Neural progenitor cell (in vitro differentiated cells): ENCODE data around the gene B3GNT9. TPM values are rescaled to one million over a fixed set of nuclear protein-coding genes. Genes with fewer than 3 reads are reported as not detected.

ENCODE experiments used
- DNase-seq: peaks from one replicate; pipeline ENCODE4 v3.0.0-alpha.2; 2016; ENCODE audit warnings: low spot score
- H2AFZ ChIP-seq: fragments of 200-600 bp; sonication (generic); replicated peaks from 2 replicates; pipeline ENCODE4 v1.6.1; 2016; ENCODE audit warnings: antibody characterized with exemption
- H3F3A ChIP-seq: fragments of 200-600 bp; sonication (generic); 2 replicates; pipeline ENCODE4 v1.6.1; 2016; ENCODE audit warnings: antibody characterized with exemption, low read depth
- H3K27ac ChIP-seq: fragments of 200-600 bp; sonication (generic); 2 replicates; pipeline ENCODE4 v1.5.1; 2016; ENCODE audit warnings: mild to moderate bottlenecking
- H3K27me3 ChIP-seq: fragments of 200-600 bp; sonication (generic); 2 replicates; pipeline ENCODE4 v1.6.1; 2016; ENCODE audit warnings: mild to moderate bottlenecking, moderate library complexity
- H3K36me3 ChIP-seq: fragments of 200-600 bp; sonication (generic); 2 replicates; pipeline ENCODE4 v1.5.1; 2016
- H3K4me1 ChIP-seq: fragments of 200-600 bp; sonication (generic); 2 replicates; pipeline ENCODE4 v1.6.1; 2016; ENCODE audit warnings: mixed run types
- H3K4me2 ChIP-seq: fragments of 200-600 bp; sonication (generic); 2 replicates; pipeline ENCODE4 v1.6.1; 2016
- H3K4me3 ChIP-seq: fragments of 200-600 bp; sonication (generic); 2 replicates; pipeline ENCODE4 v1.5.1; 2016
- H3K79me2 ChIP-seq: fragments of 200-600 bp; sonication (generic); 2 replicates; pipeline ENCODE4 v1.6.1; 2016; ENCODE audit warnings: low read depth
- H3K9ac ChIP-seq: fragments of 200-600 bp; sonication (generic); 2 replicates; pipeline ENCODE4 v1.6.1; 2016
- H3K9me3 ChIP-seq: fragments of 200-600 bp; sonication (generic); 2 replicates; pipeline ENCODE4 v1.5.1; 2016; ENCODE audit warnings: low read depth
- H4K20me1 ChIP-seq: fragments of 200-600 bp; sonication (generic); 2 replicates; pipeline ENCODE4 v1.6.1; 2016; ENCODE audit warnings: low read depth
- H3K27ac Mint-ChIP-seq: 3 replicates; pipeline ENCODE4 v1.8.0; 2021; ENCODE audit warnings: mixed read lengths
- H3K27me3 Mint-ChIP-seq: 2 replicates; pipeline ENCODE4 v1.8.0; 2022; ENCODE audit warnings: low read depth, mild to moderate bottlenecking, inconsistent platforms, moderate library complexity, mixed read lengths; ENCODE audit not compliant: insufficient read depth
- H3K36me3 Mint-ChIP-seq: 3 replicates; pipeline ENCODE4 v1.8.0; 2021; ENCODE audit warnings: mixed read lengths
- H3K4me1 Mint-ChIP-seq: 3 replicates; pipeline ENCODE4 v1.8.0; 2021; ENCODE audit warnings: mixed read lengths
- H3K4me3 Mint-ChIP-seq: 3 replicates; pipeline ENCODE4 v1.8.0; 2021; ENCODE audit warnings: mild to moderate bottlenecking, moderate library complexity, mixed read lengths
- H3K9me3 Mint-ChIP-seq: 3 replicates; pipeline ENCODE4 v1.8.0; 2020; ENCODE audit warnings: mixed read lengths
- CTCF ChIP-seq: fragments of 200-600 bp; sonication (generic); IDR thresholded peaks from 2 replicates; pipeline ENCODE4 v1.5.1; 2017; ENCODE audit warnings: antibody characterized with exemption, mild to moderate bottlenecking
- EZH2 ChIP-seq: fragments of 200-600 bp; sonication (generic); IDR thresholded peaks from 2 replicates; pipeline ENCODE4 v1.6.1; 2017; ENCODE audit warnings: antibody characterized with exemption, mild to moderate bottlenecking, moderate library complexity
- EZH2phosphoT487 ChIP-seq: fragments of 200-600 bp; sonication (generic); IDR thresholded peaks from 2 replicates; pipeline ENCODE4 v1.6.1; 2017; ENCODE audit warnings: antibody characterized with exemption
- total RNA-seq: library from RNA; depleted of rRNA; stranded (reverse); fragments of >200 nt; gene quantifications from 2 replicates; pipeline ENCODE4 v1.2.3, GENCODE V29; 2015; ENCODE audit warnings: low replicate concordance

Gene B3GNT9
- total RNA-seq, 1 donor from 2014 or later: 2.6 TPM

- H3K4me1 ChIP-seq: peaks cover 12% of the 10 kb centered on the region
- H3K4me2 ChIP-seq: peak within 1 kb of the TSS; percentile 96
- Mint-ChIP-seq H3K27me3 (peaks cover 16% of the 10 kb centered on the region), H3K9me3 (no peaks in the 10 kb centered on the region), H3K27ac (no peak within 1 kb of the TSS), H3K4me3 (peak within 1 kb of the TSS; percentile 66), H3K4me1 (peaks cover 9% of the 10 kb centered on the region), H3K36me3 (peaks cover 1% of the 10 kb centered on the region)
- H3F3A ChIP-seq: peaks cover 15% of the 10 kb centered on the region
- peak within 1 kb of the TSS; percentile 97 for H2AFZ ChIP-seq
- no peaks in the 10 kb centered on the region for H3K9me3 ChIP-seq
- H3K4me3 ChIP-seq: peak within 1 kb of the TSS; percentile 70
- H3K27me3 ChIP-seq: peaks cover 41% of the 10 kb centered on the region
- H3K79me2 ChIP-seq: peaks cover 11% of the 10 kb centered on the region
- peaks cover 41% of the 10 kb centered on the region for H4K20me1 ChIP-seq
- H3K27ac ChIP-seq: peak within 1 kb of the TSS; percentile 70
- DNase-seq: peak; percentile 99
- H3K36me3 ChIP-seq: no peaks in the 10 kb centered on the region
- no peak within 1 kb of the TSS for H3K9ac ChIP-seq
- no peak for TF ChIP-seq EZH2phosphoT487
- TF ChIP-seq EZH2: no peak
- no peak for TF ChIP-seq CTCF
Observed at GRCh38 chr16:67183627-67184452, 33.0 kb upstream of the B3GNT9 start, which contains the start of gene MATCAP1. MATCAP1 (minus strand) TSS chr16:67183963; CDS start chr16:67180610, 3,353 bp downstream.

DNA sequence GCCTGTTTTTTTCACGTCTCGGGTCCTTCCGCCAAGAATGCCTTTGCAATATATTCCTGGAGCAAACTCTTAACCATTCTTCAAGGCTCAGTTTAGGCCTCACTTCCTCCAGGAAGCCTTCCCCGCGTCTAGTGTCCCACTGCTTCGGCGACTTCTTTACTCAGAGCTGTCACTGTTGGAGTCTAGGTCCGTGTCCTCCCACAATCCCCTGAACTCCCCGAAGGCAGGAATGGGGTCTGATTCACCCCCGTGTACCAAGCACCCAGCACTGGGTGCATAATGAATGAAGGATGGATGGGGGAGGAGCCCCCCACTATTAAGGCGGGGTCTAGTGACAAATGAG lies 32.5 kb upstream of the B3GNT9 start:
- H3K27me3 ChIP-seq: peaks cover 47% of the 10 kb centered on the region
- no peaks in the 10 kb centered on the region for H3K36me3 ChIP-seq
- no peaks in the 10 kb centered on the region for H3K9me3 ChIP-seq
- peak overlapping the region; percentile 57 for H2AFZ ChIP-seq
- peaks cover 12% of the 10 kb centered on the region for H3K4me1 ChIP-seq
- Mint-ChIP-seq H3K4me3 (no peak overlapping the region), H3K27me3 (peaks cover 19% of the 10 kb centered on the region), H3K36me3 (peaks cover 1% of the 10 kb centered on the region), H3K9me3 (no peaks in the 10 kb centered on the region), H3K27ac (no peak overlapping the region), H3K4me1 (peaks cover 14% of the 10 kb centered on the region)
- DNase-seq: no peak
- TF ChIP-seq CTCF (no peak), EZH2 (no peak), EZH2phosphoT487 (no peak)
- peaks cover 11% of the 10 kb centered on the region for H3K79me2 ChIP-seq
- H3K4me3 ChIP-seq: peak overlapping the region; percentile 70
- H3K4me2 ChIP-seq: peak overlapping the region; percentile 96
- H4K20me1 ChIP-seq: peaks cover 47% of the 10 kb centered on the region
- no peak overlapping the region for H3K27ac ChIP-seq
- peaks cover 15% of the 10 kb centered on the region for H3F3A ChIP-seq
- H3K9ac ChIP-seq: no peak overlapping the region

GRCh38 chr16:67182288-67182687 lies 31.5 kb upstream of the B3GNT9 start:
- Mint-ChIP-seq H3K27ac (no peak overlapping the region), H3K27me3 (peaks cover 21% of the 10 kb centered on the region), H3K36me3 (peaks cover 1% of the 10 kb centered on the region), H3K4me3 (no peak overlapping the region), H3K9me3 (no peaks in the 10 kb centered on the region), H3K4me1 (peaks cover 14% of the 10 kb centered on the region)
- DNase-seq: no peak
- Histone ChIP-seq H3K9me3 (no peaks in the 10 kb centered on the region), H2AFZ (no peak overlapping the region), H3K36me3 (no peaks in the 10 kb centered on the region), H3K79me2 (peaks cover 11% of the 10 kb centered on the region), H3K4me2 (peak overlapping the region; percentile 96), H3F3A (peaks cover 15% of the 10 kb centered on the region), H3K27ac (no peak overlapping the region), H3K4me3 (no peak overlapping the region), H3K9ac (no peak overlapping the region), H3K27me3 (peaks cover 56% of the 10 kb centered on the region), H4K20me1 (peaks cover 57% of the 10 kb centered on the region), H3K4me1 (peaks cover 12% of the 10 kb centered on the region)
- TF ChIP-seq EZH2 (no peak), EZH2phosphoT487 (no peak), CTCF (no peak)
